Raji (cell line): Measurements from ENCODE around the gene RNASEH1.

Experiments used
- POLR2A ChIP-seq: IDR thresholded peaks from 2 replicates; pipeline ENCODE4 v1.6.1; 2011; ENCODE audit warnings: low read depth, low read length, control low read depth; ENCODE audit not compliant: insufficient read depth

RNASEH1 gene

DNA sequence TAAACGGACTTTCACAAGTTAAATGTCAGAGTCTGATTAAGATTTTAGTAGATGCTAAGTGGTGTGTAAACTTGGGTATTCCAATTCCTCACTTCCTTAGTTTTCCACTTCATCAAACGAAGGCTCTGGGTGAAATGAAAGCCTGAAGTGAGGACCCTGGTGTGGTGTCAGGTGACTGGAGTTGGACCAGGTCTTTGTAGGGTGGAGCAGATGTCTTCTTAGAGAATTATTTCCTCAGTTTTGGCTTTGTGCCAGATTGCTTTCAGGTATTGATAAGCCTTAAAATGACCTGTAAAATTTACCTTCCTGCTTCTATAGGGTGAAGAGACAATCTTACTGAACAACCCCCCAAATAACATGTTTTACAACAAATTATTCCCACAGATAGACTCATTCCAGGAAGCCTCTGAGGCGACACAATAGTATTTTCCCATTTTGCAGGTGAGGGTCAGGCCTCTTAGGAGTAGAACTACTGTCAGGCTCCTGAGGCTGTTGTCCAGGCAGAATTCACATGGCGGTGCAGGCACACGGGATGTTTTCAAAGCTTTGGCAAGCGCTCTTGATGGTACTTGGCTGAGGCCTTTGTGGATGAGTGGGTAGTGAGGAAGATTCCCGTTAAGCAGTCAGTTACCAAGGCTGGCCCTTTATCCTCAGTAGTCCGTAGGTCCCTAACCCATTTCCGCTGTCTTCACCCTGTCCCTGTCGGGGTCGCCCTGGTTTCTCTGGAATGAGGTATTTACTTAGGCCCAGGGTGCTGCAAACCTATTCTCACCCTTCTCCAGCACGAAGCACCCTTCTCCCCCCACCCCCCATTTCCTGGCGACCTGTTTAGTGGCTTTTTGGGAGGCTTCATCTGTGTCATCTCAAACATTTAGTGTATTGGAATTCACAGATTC is 23.5 kb upstream of the RNASEH1 start:
- no peak for TF ChIP-seq POLR2A

DNA sequence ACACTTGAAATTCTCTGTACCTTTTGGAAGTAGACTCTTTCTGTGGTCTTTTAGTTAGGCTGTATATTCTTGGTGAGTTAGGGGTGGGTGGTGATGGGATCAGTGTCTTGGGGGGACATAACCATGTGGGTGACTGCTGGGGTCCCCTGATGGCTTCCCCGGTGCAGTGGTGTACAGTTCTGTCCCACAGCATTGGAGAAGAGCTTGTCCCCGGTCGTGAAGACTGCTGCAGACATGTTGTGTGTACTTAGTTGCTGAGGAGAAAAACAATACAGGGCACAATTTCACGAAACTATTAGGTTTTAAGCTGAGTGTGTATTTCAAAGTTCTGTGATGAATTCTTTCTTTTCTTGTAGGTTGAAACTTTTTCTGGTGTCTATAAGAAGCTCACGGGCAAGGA is 22.3 kb upstream of the RNASEH1 start:
- no peak for TF ChIP-seq POLR2A

DNA sequence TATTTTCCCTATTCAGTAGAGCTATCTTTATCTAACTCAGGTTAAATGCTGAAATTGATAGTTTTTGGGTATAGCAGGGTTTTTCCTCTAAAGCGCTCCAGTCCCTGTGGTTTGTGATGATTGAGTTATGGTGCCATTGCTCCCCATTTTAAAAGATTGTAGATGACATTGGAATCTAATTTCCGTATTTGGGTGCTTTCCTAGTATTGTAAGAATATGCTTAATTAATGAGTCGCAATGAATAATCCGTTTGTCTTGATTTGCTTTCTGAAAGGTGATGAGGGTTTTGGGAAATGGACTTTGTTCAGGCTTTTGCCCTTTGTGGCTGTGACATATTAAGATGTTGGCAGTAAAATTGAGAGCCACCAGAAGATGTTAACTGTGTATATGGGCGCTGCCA is 20.9 kb upstream of the RNASEH1 start:
- TF ChIP-seq POLR2A = no peak

DNA sequence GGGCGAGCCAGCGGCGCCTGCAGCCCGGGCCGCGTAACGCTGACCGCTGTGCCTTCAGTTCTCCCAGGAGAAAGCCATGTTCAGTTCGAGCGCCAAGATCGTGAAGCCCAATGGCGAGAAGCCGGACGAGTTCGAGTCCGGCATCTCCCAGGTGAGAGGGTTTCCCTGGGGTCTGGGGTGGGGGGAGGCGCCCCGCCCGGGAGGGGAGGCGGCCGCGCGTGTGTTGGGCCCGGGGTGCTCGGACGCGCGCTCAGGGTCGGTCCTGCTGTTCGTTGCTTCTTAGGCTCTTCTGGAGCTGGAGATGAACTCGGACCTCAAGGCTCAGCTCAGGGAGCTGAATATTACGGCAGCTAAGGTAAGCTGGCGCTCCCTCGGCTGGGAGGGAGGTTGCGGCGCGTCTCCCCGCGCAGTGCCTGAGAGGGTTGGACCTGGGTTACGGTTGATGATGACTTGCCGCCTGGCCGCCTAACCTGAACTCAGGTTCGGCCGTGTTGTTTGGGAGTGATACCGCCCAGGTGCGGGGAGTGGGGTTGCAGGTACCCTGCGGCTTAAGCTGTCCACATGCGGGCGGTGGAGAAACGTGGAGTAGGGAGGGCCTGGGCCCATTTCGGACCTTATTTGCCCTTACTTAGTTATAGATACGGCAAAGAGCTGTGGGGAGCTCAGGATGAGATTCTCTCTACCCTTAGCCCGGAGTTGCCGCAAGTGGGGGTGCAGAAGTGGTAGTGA is 17.6 kb upstream of the RNASEH1 start:
- no peak for TF ChIP-seq POLR2A

DNA sequence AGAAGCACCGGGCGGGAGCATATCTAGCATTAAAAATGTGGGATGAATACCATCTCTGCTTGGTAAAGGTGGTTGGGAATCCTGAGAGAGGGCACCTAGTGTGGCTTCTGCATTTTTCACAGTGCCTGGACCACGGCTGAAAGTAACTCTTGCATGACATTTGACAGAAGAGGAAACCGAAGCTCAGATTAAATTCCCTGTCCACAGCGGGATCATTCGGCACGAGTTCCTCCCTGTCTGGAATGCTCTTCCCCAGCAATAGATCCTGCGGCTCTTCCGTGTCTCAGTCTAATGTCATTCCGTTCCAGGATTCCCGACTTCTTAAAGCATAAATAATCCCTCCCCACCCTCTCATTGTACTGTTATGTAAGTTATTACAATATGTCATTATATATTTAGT is 16.0 kb upstream of the RNASEH1 start:
- no peak for TF ChIP-seq POLR2A

DNA sequence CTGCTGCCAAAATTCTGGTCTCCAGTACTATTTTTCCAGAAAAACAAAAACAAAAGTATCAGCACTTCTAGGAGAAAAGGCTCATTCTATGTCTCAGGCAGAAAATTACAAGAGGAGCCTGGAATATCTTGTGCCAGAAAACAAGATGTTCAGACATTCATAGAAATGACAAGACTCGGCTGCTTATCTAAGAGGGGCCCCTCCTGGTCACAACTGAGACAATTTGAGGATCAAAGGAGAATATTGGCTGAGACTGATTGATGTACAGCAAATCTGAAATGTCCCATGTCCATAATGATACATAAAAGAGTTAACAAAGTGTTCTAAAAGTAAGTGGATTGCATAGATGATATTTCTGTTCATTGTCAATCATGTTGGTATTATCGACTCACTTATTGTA is 14.5 kb upstream of the RNASEH1 start:
- TF ChIP-seq POLR2A = no peak

DNA sequence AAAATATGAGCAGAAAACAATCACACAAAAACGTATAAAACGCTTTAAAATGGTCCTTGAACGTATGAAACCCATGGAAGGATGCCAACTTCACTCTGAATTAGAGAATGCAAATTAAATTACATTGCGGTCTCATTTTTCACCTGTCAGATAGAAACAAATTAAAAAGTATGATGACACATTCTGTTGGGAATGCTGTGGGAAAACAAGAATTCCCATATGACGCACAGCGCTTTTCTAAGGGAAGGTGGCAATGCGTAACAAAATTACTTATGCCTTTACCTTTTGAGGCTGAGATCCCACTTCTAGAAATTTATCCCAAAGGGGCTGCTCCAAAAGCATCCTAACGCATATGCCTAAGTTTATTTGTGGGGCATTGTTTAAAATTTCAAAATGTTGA is 13.2 kb upstream of the RNASEH1 start:
- TF ChIP-seq POLR2A = no peak

DNA sequence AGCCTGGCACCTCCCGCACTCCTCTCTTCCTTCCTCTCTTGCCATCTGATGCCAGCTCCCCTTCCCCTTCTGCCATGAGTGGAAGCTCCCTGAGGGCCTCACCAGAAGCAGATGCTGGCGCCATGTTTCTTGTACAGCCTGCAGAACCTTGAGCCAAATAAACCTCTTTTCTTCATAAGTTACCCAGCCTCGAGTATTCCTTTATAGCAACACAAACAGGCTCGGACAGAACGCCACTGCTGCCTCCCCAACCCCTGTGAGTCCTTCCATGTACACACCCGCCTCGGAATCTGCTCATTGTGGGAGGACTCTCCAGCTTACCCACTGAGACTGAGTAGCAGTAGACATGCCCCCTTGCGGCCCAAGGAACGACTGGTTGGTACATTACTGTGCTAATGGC is 8.7 kb upstream of the RNASEH1 start:
- TF ChIP-seq POLR2A = no peak

DNA sequence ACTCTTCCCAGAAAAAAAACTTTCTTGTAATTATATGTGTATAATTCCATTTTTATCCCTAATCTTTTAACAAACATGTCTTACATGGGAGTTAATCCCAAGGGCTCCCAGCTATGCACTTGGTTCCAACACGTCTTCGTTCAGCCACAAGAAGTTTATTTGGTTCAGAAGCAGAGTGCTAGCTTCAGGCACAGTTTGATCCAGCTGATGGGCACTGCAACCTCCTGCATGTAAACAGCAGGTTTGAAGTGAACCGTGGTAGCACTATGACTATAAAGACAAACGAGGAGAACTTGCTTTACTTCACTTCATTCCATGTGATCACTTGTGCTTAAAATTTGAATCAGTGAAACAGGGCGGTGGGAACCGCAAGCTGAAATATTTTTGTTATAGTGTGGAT is 7.0 kb upstream of the RNASEH1 start:
- no peak for TF ChIP-seq POLR2A

DNA sequence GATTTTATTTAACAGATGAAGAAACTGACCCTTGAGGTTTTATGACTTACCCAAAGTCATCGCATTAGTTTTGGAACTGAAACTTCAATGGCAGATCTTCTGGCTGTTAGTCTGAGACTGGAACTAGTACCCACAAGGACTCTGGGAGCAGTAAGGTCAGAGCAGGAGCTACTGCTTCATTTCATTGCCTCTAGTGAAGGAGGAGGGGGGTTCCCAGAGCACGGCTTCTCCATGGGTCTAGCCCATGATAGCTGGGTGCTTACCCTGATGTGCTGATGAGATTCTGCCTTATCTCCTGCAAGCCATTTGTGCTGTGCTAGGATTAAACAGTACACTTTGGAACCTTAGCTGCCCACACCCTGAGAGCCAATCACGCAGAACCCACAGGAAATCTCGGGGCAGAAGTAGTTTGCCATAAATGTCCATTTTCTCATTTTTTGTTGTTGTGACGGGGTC is 5.4 kb upstream of the RNASEH1 start:
- 0 out of 2 replicates have a peak, but pooled peaks have one; percentile 1 for TF ChIP-seq POLR2A

DNA sequence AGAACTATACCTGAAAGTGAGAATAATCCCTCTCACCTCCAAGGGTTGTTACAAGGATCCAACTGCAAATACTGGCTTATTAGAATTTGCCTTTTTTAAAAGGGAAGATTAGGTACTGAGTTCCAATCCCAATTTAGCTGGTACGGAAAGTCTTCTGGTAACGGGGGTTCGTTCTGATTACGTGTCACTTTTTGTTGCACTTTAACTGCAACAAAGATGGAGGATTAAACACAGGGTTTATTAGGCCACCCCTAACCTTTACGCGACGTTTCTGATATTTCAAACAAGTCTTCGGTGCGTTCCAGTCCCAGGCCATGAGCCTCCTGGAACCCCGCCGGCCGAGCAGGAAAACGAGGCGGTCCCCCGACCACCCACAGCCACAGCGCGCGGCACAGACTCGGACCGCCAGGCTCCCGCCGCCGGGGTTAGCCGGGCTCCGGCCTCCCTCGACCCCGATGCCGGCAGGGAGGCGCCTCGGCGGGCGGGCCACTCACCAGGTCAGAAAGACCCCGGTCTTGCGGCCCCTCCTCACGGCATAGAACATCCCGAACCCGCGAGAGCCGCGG is 411 bp downstream of the RNASEH1 start:
- no peak for TF ChIP-seq POLR2A

DNA sequence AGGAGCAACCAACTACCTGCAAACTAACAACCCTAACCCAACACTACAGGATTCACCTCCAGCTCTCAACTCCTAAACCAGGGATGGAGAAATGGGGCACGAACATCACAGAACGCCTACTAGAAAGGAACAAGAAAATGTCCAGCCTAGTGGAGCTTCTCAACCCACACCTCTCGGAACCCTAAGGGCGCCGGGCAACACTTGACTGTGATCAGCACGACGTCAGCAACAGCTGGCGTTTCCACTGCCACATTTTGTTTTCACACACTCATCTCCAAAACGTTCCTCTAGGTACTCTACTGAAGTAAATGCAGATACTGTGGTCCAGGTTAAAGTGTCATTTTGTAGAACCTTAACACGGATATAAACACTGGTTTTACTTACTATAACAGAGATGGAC is 4.2 kb downstream of the RNASEH1 start:
- no peak for TF ChIP-seq POLR2A

DNA sequence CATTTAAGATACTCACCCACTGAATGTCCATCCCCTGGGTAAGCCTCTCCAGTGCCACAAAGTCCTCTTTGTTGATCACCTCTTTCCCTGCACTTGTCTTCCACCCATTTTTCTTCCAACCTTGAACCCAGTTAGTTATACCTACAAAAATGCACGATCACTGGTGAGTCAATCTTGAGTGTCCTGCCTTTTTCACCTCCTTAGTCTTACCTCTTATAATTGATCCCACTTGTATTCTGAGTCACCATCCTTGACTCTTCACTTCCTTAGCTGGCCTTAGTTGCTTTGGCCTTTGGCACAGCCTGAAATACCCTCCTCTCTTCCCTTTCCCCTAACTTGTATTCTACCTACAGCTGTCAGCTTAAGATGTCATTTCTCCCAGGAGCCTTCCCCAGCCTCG is 10.2 kb downstream of the RNASEH1 start:
- no peak for TF ChIP-seq POLR2A

DNA sequence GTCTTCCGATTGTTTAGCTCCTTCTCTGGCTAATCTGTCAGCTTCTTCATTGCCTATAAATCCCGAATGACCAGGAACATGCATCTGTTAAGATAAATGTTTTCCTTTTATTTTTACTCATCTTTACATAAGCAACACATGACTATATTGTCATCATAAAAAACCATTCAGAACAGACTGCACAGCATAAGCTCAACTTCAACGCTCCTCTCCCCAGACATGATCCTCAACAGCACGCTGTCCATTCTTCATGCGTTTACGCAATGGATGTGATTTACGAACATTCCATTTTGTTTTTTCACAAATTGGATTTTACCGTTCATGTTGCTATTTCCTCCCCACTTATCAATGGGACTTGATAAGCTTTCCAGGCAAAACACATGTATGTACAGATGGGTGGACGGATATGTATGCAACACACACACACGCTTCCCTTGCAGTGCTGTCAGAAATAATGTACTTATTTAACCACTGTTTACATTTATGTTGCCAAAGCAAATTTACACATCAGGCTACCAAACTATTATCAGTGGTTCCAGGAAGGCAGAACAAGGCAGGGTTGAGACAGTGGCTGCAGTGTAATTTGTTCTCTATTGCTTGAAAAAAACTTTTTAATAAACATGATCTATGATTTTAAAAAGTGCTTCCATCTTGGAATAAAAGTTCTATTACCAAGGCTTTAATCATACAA is 12.2 kb downstream of the RNASEH1 start:
- TF ChIP-seq POLR2A = no peak

DNA sequence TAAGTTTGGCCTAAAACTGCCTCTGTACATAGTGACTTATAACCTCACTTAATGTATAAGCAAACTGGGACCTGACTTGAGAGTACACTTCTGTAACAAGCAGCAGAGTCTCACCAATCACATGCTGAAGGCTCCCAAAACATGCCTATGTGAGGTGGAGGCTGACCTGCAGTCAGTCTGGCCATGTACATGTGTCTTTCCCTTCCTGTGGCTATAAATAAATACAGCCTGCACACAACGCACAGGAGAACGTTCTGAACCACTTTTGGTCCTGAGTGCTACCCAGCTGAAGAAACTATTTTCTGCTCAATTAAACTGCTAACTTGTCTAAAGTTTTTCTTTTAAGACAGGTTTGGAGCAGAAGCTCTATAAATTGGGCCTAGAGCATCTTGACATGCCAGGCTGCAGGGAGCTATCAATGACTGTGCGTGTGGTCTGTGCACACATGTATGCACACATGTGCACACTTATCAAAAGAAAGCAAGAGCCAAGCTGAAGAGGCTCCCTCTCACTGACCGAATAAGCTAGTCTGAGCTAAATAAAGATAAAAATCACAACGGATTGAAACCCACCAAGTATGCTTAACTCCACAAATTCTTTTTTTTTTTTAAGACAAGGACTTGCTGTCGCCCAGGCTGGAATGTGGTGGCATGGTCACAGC is 15.0 kb downstream of the RNASEH1 start:
- TF ChIP-seq POLR2A = no peak

DNA sequence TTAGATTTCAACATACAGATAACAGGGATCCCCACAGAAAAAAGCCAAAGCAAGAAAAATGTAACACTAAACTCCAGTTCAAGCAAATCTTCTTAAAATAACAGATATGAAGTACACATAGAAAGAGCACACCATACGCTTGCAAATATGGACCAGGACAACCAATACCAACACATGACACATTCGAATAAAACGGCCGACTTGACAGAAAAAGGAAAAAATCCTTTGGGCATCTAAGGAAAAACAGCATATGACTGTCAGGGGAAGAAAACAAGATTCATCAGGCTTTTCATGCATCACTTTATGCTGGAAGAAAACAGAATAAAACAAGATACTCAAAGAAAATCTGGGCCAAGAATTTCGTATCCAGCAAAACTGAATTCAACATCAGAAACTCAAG is 16.0 kb downstream of the RNASEH1 start:
- no peak for TF ChIP-seq POLR2A

DNA sequence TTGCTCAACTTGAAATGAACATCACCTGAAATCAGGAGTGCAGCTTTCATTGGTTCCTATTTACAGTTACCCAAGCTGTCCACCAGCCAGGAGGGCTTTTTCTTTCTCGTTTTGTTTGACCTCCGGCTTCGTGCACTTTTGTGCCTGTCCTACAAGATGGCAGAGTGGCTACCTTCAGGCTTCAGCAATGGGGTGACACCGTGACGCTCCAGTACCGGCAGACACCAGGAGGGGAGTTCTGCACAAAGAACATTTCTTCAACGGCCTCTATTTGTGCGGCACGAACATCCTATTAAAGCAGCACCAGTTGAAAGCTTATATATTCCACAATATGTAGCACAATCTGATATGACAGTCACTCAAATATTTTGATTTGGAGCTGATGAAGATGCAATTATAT is 18.3 kb downstream of the RNASEH1 start:
- TF ChIP-seq POLR2A = no peak
